Measurements from ENCODE around the gene VTCN1. TPM values are rescaled to one million over a fixed set of nuclear protein-coding genes. Genes with fewer than 3 reads are reported as not detected.
A peak's percentile ranks its signal among the peaks of the same experiment; 100 is the strongest.
"Not testable (repeated sequence)": the region's sequence is repeated elsewhere in the genome, so short reads cannot be mapped to it uniquely, and the experiment has no call there.

Gene VTCN1
- polyA plus RNA-seq, 4 donors, result 14.2 to 27.2 (median 23.1) TPM

- DNase-seq (ENCODE audit: low read depth in 4 of 4, low spot score in 3 of 4), result not testable (repeated sequence)
Measured at GRCh38 chr1:117101858-117102257, 108.9 kb downstream of the VTCN1 start.

GRCh38 chr1:117101334-117101733 lies 109.4 kb downstream of the VTCN1 start:
- no peak for DNase-seq (ENCODE audit: low read depth in 4 of 4, low spot score in 3 of 4)

GRCh38 chr1:117098287-117098890 lies 112.3 kb downstream of the VTCN1 start:
- no peak for DNase-seq (ENCODE audit: low read depth in 4 of 4, low spot score in 3 of 4)

GRCh38 chr1:117097443-117097842 lies 113.3 kb downstream of the VTCN1 start:
- DNase-seq (ENCODE audit: low read depth in 4 of 4, low spot score in 3 of 4), result no peak

GRCh38 chr1:117096951-117097408 lies 113.7 kb downstream of the VTCN1 start:
- DNase-seq (ENCODE audit: low read depth in 4 of 4, low spot score in 3 of 4), result no peak

GRCh38 chr1:117094841-117095604 lies 115.7 kb downstream of the VTCN1 start:
- no peak for DNase-seq (ENCODE audit: low read depth in 4 of 4, low spot score in 3 of 4)

GRCh38 chr1:117093870-117094621 lies 116.7 kb downstream of the VTCN1 start:
- peak in 2 of 4 donors; percentile 28 to 33 for DNase-seq (ENCODE audit: low read depth in 4 of 4, low spot score in 3 of 4)

Other genes with a start within 250 kb of the VTCN1 start
- 1 to 10 TPM; 1.1 to 2.1 (median 1.7) TPM for gene CD101, start 209.2 kb downstream of the VTCN1 start, polyA plus RNA-seq (ENCODE audit: insufficient read length in 4 of 4)
- 10 to 100 TPM; 17.3 to 24.9 (median 23.0) TPM for gene TTF2, start 150.6 kb downstream of the VTCN1 start, polyA plus RNA-seq (ENCODE audit: insufficient read length in 4 of 4)
- gene TRIM45, start 89.2 kb downstream of the VTCN1 start, polyA plus RNA-seq (ENCODE audit: insufficient read length in 4 of 4), result 10 to 100 TPM; 16.0 to 23.6 (median 17.4) TPM
- 10 to 100 TPM; 43.1 to 49.7 (median 48.4) TPM for gene MAN1A2, start 156.5 kb upstream of the VTCN1 start, polyA plus RNA-seq (ENCODE audit: insufficient read length in 4 of 4)